ENCODE results near the gene SLC25A30. TPM values are rescaled to one million over a fixed set of nuclear protein-coding genes. Genes with fewer than 3 reads are reported as not detected.
A peak's percentile ranks its signal among the peaks of the same experiment; 100 is the strongest.

Gene SLC25A30, protein sequence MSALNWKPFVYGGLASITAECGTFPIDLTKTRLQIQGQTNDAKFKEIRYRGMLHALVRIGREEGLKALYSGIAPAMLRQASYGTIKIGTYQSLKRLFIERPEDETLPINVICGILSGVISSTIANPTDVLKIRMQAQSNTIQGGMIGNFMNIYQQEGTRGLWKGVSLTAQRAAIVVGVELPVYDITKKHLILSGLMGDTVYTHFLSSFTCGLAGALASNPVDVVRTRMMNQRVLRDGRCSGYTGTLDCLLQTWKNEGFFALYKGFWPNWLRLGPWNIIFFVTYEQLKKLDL
- 10 to 100 TPM; 16.1 to 60.4 (median 45.0) TPM for total RNA-seq
- long read RNA-seq, partial matches to known transcripts, result 0 of 2 reads
- long read RNA-seq, other reads (novel, unspliced or antisense), result 1 of 2 reads

DNA sequence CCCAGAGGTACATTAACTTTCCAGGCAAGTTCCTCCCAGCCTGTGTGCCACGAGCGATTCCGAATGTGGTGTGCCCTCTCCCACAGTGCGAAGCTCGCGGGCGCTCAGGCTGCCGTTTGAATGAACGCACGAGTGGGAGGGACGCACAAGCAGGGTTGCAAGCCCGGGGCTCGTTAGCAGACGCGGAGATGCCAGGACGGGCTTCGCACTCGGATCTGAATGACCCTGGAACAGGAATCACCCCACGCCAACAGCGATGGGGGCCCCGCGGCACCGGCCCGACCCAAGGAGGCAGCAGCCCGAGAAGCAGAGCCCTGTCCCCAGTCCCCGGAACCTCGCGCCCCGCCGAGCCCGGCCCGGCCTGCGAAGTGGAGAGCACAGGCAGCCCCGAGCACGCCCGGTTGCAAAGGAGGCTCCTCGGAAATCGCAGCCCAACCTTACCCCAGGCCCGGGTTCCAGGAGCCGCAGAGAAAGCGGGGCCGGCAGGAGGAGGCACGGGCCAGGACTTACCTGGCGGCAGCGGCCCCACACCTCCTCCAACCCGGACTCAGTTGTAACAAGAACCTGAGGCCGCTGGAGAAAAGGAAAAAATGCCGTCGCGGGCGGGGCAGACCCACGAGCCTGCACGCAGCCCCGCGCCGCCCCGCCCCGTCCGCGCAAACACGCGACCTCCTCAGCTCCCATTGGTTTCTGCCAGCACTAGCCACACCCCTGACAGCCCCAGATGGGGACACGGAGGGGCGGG lies at the start of gene SLC25A30:
SLC25A30 (minus strand) TSS at position 584 of the 745 bp plus-strand sequence. CDS start 6,948 bp downstream, outside the sequence.
- 0% methylated on average over 20 of the region's 64 CpGs for WGBS (ENCODE audit: insufficient coverage, low coverage, low lambda C conversion rate, missing lambda C conversion rate)
- H3K4me1 ChIP-seq, result peaks cover 0 to 28% (median 4%) of the 10 kb centered on the region in 4 donors
- H3K4me3 ChIP-seq, result peak within 1 kb of the TSS; percentile 74 to 94 (median 93)
- H3K27me3 ChIP-seq, result no peaks in the 10 kb centered on the region
- peak; percentile 87 to 96 (median 89) for ATAC-seq
- H3K36me3 ChIP-seq, result peaks cover 0 to 5% (median 0%) of the 10 kb centered on the region in 4 donors
- intact Hi-C loops (cut with DNase I), result no loop called here
- no peaks in the 10 kb centered on the region for H3K9me3 ChIP-seq
- H3K27ac ChIP-seq, result peak within 1 kb of the TSS; percentile 89 to 98 (median 97)
- TF ChIP-seq, protein P1, sequence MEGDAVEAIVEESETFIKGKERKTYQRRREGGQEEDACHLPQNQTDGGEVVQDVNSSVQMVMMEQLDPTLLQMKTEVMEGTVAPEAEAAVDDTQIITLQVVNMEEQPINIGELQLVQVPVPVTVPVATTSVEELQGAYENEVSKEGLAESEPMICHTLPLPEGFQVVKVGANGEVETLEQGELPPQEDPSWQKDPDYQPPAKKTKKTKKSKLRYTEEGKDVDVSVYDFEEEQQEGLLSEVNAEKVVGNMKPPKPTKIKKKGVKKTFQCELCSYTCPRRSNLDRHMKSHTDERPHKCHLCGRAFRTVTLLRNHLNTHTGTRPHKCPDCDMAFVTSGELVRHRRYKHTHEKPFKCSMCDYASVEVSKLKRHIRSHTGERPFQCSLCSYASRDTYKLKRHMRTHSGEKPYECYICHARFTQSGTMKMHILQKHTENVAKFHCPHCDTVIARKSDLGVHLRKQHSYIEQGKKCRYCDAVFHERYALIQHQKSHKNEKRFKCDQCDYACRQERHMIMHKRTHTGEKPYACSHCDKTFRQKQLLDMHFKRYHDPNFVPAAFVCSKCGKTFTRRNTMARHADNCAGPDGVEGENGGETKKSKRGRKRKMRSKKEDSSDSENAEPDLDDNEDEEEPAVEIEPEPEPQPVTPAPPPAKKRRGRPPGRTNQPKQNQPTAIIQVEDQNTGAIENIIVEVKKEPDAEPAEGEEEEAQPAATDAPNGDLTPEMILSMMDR (IDR thresholded peaks at IDR 0.05), result no peak
- TF ChIP-seq POLR2A (IDR thresholded peaks at IDR 0.05), result peak; percentile 90
- DNase-seq, result peak; percentile 98 to 99 (median 99)

DNA sequence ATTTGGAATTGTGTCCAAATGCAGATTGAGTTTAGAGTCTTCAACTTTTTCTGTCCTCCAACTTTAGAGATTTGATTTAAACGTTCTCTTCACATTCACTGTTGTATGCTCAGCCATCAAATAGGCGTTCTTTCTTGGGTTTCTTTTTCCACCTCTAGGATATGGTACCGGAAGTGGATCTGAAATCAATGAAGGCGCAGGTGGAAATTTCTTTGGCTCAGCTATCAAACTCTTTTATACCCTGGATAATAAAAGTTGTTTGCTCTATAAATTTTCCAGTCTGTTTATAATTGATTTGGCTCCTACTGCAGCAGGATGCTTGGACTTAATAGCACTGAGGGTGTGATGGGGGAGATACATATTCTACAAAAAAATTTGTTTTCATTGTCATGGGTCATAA lies 48.2 kb upstream of the SLC25A30 start:
- WGBS (ENCODE audit: insufficient coverage, low coverage, low lambda C conversion rate, missing lambda C conversion rate), result 34% methylated on average over 4 of the region's 4 CpGs
- TF ChIP-seq, protein P1 (IDR thresholded peaks at IDR 0.05), result no peak
- peak; percentile 17 for TF ChIP-seq POLR2A (IDR thresholded peaks at IDR 0.05)
- no peak for DNase-seq
- ATAC-seq, result no peak
- no peaks in the 10 kb centered on the region for H3K27me3 ChIP-seq
- H3K4me1 ChIP-seq, result peaks cover 0 to 35% (median 14%) of the 10 kb centered on the region in 4 donors
- H3K27ac ChIP-seq, result peak overlapping the region in 2 of 3 donors; percentile 82 to 91
- intact Hi-C loops (cut with DNase I), result no loop called here
- peak overlapping the region; percentile 90 to 99 (median 94) for H3K4me3 ChIP-seq
- H3K36me3 ChIP-seq, result no peaks in the 10 kb centered on the region
- H3K9me3 ChIP-seq, result no peaks in the 10 kb centered on the region

DNA sequence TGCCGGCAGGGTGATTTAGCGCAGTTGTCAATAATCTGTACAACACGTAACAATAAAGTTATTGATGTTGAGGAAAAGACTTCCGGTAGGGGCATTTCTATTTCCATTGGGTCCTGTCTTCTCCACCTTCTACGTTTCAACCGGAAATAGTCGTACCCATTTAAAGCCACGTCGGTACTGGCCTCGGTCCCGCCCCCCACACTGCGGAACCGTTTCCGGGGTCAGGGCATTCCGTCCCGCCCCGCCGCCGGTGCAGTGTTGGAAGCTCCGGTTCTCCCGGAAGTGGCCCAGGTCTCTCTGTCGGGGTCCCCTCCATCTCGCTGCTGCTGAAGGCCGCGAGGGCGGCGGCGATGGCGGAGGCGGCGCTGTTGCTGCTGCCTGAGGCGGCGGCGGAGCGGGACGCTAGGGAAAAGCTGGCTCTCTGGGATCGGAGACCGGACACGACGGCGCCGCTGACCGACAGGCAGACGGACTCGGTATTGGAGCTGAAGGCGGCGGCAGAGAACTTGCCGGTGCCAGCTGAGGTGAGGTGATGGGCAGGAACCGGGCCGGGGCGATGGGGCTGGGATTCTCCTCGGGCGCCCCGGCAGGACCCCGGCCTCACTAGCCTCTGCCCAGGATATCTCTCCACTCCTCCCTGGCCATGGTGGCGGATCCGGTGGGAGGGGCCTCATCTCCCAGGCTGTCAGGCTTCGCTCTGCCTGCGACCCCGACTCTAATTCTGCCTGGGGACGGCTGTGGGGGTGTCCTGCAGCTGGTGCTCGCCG lies 46.7 kb upstream of the SLC25A30 start, which contains the start of gene COG3:
COG3 (plus strand) TSS at position 253 of the 767 bp plus-strand sequence; CDS start at position 351, 98 bp downstream.
- under 1% methylated on average over 30 of the region's 63 CpGs for WGBS (ENCODE audit: insufficient coverage, low coverage, low lambda C conversion rate, missing lambda C conversion rate)
- intact Hi-C loops (cut with DNase I), result no loop called here

More for the DNA sequence above, 46.7 kb upstream of the SLC25A30 start, which contains the start of gene COG3:
- Histone ChIP-seq H3K9me3 (no peaks in the 10 kb centered on the region), H3K27ac (peak within 1 kb of the TSS; percentile 62 to 91 (median 82)), H3K27me3 (no peaks in the 10 kb centered on the region), H3K36me3 (no peaks in the 10 kb centered on the region), H3K4me3 (peak within 1 kb of the TSS; percentile 90 to 99 (median 94)), H3K4me1 (peaks cover 0 to 32% (median 14%) of the 10 kb centered on the region in 4 donors)
- DNase-seq (peak; percentile 95 to 96 (median 95)), ATAC-seq (peak; percentile 95 to 98 (median 98))
- TF ChIP-seq, protein P1 (IDR thresholded peaks at IDR 0.05), result peak in 1 of 4 donors; percentile 85
- peak; percentile 92 for TF ChIP-seq POLR2A (IDR thresholded peaks at IDR 0.05)

All from right lobe of liver (tissue), 6 donors.